ENCODE measurements around the gene SLC35G4.

The SLC35G4 gene

DNA sequence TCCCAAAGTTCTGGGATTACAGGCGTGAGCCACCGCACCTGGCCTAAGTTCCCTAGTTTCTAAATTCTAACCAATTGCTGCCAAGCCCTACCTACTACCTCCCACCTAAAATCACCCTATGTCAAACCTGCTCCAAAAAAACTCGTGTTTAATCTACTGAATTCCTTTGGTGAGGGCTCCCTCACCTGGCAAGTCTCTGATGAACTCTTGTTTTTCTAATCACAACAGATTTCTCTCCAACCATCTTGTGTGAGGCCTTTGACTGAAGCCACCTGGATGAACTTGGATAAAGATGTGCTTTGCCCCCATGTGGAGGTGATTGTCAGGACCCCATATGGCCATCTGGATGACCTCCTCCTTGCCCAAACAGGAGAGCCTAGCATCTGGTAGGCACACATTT lies 17.4 kb upstream of the SLC35G4 start:
- no peak overlapping the region for H3K27ac ChIP-seq (ENCODE audit: extremely low read depth, low read depth, low read length)
- no peaks in the 10 kb centered on the region for H3K36me3 ChIP-seq (ENCODE audit: control insufficient read depth in 2 of 2, insufficient read depth in 1 of 2, low read length in 2 of 2)
- POLR2A ChIA-PET: no interaction called here
- CTCF ChIA-PET: no interaction called here
- H3K9me3 ChIP-seq (ENCODE audit: control insufficient read depth, insufficient read depth, low read depth, low read length): no peaks in the 10 kb centered on the region
- no peaks in the 10 kb centered on the region for H3K4me1 ChIP-seq (ENCODE audit: control insufficient read depth, insufficient read depth, low read length)
- TF ChIP-seq ZNF777 (tag by site-specific recombination; IDR thresholded peaks at IDR 0.05; ENCODE audit: borderline replicate concordance) (no peak), HOXC10 (CRISPR knock-in tag; IDR thresholded peaks at IDR 0.05) (no peak), ZSCAN30 (tag by site-specific recombination; IDR thresholded peaks at IDR 0.05) (no peak), KLF10 (tag by site-specific recombination; IDR thresholded peaks at IDR 0.05) (no peak), ZEB2 (tag by site-specific recombination; IDR thresholded peaks at IDR 0.05) (no peak), YY2 (tag by site-specific recombination; IDR thresholded peaks at IDR 0.05) (no peak), ZNF521 (tag by site-specific recombination; IDR thresholded peaks at IDR 0.05) (no peak)
- TF ChIP-seq, protein P1, sequence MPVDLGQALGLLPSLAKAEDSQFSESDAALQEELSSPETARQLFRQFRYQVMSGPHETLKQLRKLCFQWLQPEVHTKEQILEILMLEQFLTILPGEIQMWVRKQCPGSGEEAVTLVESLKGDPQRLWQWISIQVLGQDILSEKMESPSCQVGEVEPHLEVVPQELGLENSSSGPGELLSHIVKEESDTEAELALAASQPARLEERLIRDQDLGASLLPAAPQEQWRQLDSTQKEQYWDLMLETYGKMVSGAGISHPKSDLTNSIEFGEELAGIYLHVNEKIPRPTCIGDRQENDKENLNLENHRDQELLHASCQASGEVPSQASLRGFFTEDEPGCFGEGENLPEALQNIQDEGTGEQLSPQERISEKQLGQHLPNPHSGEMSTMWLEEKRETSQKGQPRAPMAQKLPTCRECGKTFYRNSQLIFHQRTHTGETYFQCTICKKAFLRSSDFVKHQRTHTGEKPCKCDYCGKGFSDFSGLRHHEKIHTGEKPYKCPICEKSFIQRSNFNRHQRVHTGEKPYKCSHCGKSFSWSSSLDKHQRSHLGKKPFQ (tag by site-specific recombination; IDR thresholded peaks at IDR 0.05): no peak
- no peak overlapping the region for H3K4me3 ChIP-seq (ENCODE audit: low read depth, low read length)

DNA sequence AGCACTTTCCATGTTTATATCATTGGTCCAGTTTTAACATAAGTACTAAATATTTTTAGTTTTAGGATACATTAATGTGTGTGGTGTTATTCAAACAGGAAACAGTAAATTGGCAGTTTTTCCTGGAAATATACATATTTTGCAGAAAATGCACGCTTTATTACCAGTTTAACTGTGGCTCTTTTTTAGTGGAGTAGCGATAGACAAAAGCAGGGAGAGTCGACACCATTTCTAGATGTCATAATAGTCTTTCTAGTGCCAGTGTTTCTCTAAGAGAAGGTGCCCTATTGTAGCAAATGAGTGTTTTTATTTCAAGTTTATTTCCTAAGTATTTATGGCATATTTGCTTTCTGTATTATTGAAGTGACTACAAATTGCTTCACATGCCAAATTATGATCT lies 9.1 kb upstream of the SLC35G4 start:
- H3K27ac ChIP-seq (ENCODE audit: extremely low read depth, low read depth, low read length): no peak overlapping the region
- POLR2A ChIA-PET: no interaction called here
- CTCF ChIA-PET: no interaction called here
- TF ChIP-seq ZNF354C (tag by site-specific recombination; IDR thresholded peaks at IDR 0.05; ENCODE audit: borderline replicate concordance, low read depth): no peak
- no peak for TF ChIP-seq ZXDB (tag by site-specific recombination; IDR thresholded peaks at IDR 0.05)
- TF ChIP-seq ZNF23 (tag by site-specific recombination; IDR thresholded peaks at IDR 0.05; ENCODE audit: borderline replicate concordance): no peak
- TF ChIP-seq ZNF596 (tag by site-specific recombination; IDR thresholded peaks at IDR 0.05): no peak
- no peak for TF ChIP-seq WT1 (tag by site-specific recombination; IDR thresholded peaks at IDR 0.05)
- TF ChIP-seq SALL2 (tag by site-specific recombination; IDR thresholded peaks at IDR 0.05; ENCODE audit: borderline replicate concordance): no peak
- TF ChIP-seq, protein P2, sequence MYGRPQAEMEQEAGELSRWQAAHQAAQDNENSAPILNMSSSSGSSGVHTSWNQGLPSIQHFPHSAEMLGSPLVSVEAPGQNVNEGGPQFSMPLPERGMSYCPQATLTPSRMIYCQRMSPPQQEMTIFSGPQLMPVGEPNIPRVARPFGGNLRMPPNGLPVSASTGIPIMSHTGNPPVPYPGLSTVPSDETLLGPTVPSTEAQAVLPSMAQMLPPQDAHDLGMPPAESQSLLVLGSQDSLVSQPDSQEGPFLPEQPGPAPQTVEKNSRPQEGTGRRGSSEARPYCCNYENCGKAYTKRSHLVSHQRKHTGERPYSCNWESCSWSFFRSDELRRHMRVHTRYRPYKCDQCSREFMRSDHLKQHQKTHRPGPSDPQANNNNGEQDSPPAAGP (tag by site-specific recombination; IDR thresholded peaks at IDR 0.05): no peak
- no peak for TF ChIP-seq ZNF211 (tag by site-specific recombination; IDR thresholded peaks at IDR 0.05; ENCODE audit: low read depth)
- TF ChIP-seq ZNF791 (tag by site-specific recombination; IDR thresholded peaks at IDR 0.05): no peak
- TF ChIP-seq GLI2 (tag by site-specific recombination; IDR thresholded peaks at IDR 0.05; ENCODE audit: borderline replicate concordance, low read depth): no peak
- no peak for TF ChIP-seq ZNF768 (tag by site-specific recombination; IDR thresholded peaks at IDR 0.05)
- no peak for TF ChIP-seq ZNF426 (tag by site-specific recombination; IDR thresholded peaks at IDR 0.05)
- TF ChIP-seq ZFP69B (tag by site-specific recombination; IDR thresholded peaks at IDR 0.05): no peak
- TF ChIP-seq ZNF837 (tag by site-specific recombination; IDR thresholded peaks at IDR 0.05): no peak
- TF ChIP-seq HOXC10 (CRISPR knock-in tag; IDR thresholded peaks at IDR 0.05): no peak
- TF ChIP-seq, protein P3, sequence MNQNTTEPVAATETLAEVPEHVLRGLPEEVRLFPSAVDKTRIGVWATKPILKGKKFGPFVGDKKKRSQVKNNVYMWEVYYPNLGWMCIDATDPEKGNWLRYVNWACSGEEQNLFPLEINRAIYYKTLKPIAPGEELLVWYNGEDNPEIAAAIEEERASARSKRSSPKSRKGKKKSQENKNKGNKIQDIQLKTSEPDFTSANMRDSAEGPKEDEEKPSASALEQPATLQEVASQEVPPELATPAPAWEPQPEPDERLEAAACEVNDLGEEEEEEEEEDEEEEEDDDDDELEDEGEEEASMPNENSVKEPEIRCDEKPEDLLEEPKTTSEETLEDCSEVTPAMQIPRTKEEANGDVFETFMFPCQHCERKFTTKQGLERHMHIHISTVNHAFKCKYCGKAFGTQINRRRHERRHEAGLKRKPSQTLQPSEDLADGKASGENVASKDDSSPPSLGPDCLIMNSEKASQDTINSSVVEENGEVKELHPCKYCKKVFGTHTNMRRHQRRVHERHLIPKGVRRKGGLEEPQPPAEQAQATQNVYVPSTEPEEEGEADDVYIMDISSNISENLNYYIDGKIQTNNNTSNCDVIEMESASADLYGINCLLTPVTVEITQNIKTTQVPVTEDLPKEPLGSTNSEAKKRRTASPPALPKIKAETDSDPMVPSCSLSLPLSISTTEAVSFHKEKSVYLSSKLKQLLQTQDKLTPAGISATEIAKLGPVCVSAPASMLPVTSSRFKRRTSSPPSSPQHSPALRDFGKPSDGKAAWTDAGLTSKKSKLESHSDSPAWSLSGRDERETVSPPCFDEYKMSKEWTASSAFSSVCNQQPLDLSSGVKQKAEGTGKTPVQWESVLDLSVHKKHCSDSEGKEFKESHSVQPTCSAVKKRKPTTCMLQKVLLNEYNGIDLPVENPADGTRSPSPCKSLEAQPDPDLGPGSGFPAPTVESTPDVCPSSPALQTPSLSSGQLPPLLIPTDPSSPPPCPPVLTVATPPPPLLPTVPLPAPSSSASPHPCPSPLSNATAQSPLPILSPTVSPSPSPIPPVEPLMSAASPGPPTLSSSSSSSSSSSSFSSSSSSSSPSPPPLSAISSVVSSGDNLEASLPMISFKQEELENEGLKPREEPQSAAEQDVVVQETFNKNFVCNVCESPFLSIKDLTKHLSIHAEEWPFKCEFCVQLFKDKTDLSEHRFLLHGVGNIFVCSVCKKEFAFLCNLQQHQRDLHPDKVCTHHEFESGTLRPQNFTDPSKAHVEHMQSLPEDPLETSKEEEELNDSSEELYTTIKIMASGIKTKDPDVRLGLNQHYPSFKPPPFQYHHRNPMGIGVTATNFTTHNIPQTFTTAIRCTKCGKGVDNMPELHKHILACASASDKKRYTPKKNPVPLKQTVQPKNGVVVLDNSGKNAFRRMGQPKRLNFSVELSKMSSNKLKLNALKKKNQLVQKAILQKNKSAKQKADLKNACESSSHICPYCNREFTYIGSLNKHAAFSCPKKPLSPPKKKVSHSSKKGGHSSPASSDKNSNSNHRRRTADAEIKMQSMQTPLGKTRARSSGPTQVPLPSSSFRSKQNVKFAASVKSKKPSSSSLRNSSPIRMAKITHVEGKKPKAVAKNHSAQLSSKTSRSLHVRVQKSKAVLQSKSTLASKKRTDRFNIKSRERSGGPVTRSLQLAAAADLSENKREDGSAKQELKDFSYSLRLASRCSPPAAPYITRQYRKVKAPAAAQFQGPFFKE (tag by site-specific recombination; IDR thresholded peaks at IDR 0.05; ENCODE audit: borderline replicate concordance): no peak
- TF ChIP-seq YY1 (tag by site-specific recombination; IDR thresholded peaks at IDR 0.05): no peak
- H3K4me1 ChIP-seq (ENCODE audit: control insufficient read depth, insufficient read depth, low read length): no peaks in the 10 kb centered on the region
- H3K4me3 ChIP-seq (ENCODE audit: low read depth, low read length): no peak overlapping the region
- H3K36me3 ChIP-seq (ENCODE audit: control insufficient read depth in 2 of 2, insufficient read depth in 1 of 2, low read length in 2 of 2): no peaks in the 10 kb centered on the region
- H3K9me3 ChIP-seq (ENCODE audit: control insufficient read depth, insufficient read depth, low read depth, low read length): no peaks in the 10 kb centered on the region

All from HEK293 (cell line).